Activated CD4-positive, alpha-beta T cell treated with anti-CD3 and anti-CD28 coated beads, Interleukin-10, Interleukin-2, amounts not matched to agents 100 ng/mL and 50 ng/mL, durations not matched to agents 16 hours and 8 hours (primary cell): ENCODE measurements around the gene P2RX1.
A peak's percentile ranks its signal among the peaks of the same experiment; 100 is the strongest.

ENCODE experiments used
- DNase-seq: peaks from one replicate; pipeline ENCODE4 v3.0.0-alpha.2; 2020

Gene P2RX1

GRCh38 chr17:3903051-3903825, 13.0 kb downstream of the P2RX1 start:
- no peak for DNase-seq

DNA sequence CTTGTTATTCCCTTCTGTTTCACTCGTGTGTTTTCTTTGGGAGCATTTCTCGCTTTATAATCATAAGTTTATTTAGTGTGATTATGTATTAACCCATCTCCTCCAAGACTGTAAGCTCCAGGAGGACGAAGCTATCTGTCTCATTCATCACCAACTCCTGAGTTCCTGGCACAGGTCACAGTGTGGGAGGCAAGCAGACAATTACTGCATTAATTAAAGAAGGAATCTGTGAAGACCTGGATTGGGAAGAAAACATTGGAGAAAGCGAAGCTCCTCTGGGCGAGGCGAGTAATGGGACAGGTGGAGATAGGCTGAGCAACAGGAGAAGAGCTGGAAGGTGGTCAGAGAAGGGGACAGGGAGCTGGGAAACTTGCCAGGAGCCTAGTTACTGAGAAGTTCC, 15.6 kb downstream of the P2RX1 start:
- DNase-seq, result no peak

- no peak for DNase-seq
These were observed 18.5 kb downstream of the P2RX1 start for GRCh38 chr17:3897731-3898130.

DNA sequence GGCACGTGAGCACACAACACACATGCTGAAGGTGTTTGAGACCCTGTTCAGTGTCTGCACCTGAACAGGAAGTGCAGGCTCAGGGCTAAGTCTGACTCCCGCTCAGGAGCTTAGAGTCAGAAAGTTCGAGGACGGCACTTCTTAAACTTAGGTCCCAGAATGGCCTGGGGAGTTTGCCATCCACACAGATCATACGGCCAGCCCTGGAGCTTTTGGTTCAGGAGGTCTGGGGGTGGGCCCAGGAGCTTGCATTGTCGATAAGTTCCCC, 19.4 kb downstream of the P2RX1 start:
- DNase-seq, result no peak

DNA sequence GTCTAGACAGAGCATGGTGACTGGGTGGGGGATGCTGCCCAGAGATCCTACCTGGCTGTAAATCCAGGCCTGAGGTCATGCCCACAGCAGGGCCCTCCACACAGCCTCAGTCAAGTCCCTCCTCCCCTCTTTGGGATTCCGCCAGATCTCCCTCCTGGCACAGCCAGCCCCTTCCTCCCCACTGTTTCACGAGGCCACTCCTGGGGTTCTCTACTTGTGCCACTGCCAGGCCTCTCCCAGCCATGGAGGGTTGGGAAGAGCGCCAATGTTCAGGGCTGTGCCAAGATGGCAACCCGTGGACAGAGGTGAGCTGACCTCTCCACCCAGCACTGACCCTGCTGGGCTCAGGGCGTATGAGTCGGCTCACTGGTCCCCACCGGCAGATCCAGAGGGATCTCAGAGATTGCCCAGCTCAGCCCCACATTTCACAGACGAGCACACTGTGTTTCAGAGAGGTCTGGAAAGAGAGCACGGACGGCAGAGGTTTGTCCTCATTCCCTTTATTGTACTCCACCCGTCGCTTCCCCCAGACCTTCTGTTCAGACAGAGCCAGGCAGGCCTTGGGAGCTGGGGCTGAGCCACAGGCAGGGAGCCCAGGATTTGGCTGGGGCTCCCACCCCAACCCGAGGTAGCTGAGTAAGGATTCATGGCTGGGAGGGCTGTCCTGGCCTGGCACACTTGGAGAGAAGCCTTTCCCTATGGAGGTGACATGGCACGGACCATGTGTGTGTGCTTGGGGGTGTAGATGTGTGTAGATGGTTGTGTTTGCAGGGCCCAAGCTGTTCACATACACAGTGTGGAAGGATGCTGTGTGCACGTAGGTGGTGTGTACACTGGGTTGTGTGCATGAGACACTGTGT, 19.9 kb downstream of the P2RX1 start:
- DNase-seq, result no peak

- no peak for DNase-seq
These were observed 20.9 kb downstream of the P2RX1 start for GRCh38 chr17:3895354-3895753.

DNA sequence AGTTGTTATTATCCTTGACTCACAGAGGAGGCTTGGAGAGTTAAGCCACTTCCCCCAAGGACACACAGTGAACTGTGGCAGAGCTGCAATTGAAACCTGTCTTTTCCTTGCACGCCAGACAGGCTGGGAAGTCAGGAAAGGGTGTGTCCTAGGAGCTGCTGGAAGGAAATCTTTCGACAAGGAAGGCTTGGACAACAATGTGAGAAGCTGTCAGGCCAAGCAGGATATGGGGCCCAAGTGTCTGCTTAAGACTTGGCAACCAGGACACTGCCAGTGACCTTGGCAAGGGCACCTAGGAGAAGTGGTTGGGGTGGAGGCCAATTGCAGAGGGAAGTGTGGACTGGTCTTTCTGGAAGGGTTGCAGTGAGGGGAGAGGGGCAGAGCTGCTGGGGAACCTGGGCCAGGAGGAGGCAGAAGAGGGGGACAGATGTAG, 21.3 kb downstream of the P2RX1 start:
- no peak for DNase-seq

DNA sequence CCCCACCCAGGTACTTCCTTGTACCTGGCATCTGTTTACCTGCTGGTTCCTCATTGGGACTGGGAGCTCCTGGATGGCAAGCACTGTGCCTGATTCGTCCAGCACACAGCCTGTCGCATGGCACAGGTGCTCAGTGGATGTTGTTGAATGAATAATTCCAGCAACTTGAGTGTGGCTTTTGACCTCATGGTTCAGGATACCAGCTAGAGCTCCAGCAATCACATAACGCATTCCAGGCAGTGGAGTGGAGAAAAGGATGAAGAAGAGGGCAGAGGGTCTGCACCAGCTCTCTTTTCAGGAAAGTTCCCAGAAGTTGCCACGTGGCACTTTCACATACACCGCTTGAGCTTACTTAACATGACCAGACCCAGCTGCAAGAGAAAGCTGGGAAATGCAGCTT, 22.1 kb downstream of the P2RX1 start:
- DNase-seq, result no peak

GRCh38 chr17:3893720-3894116, 22.5 kb downstream of the P2RX1 start:
- DNase-seq, result no peak

GRCh38 chr17:3893003-3893719, 23.1 kb downstream of the P2RX1 start, which contains the start of gene CAMKK1:
TSS of gene CAMKK1 (minus strand) at chr17:3893053. CDS start at chr17:3885687, 7,366 bp downstream.
- DNase-seq, result peak; percentile 94

- peak; percentile 60 for DNase-seq
These were observed 23.9 kb downstream of the P2RX1 start for GRCh38 chr17:3892095-3892998.

DNA sequence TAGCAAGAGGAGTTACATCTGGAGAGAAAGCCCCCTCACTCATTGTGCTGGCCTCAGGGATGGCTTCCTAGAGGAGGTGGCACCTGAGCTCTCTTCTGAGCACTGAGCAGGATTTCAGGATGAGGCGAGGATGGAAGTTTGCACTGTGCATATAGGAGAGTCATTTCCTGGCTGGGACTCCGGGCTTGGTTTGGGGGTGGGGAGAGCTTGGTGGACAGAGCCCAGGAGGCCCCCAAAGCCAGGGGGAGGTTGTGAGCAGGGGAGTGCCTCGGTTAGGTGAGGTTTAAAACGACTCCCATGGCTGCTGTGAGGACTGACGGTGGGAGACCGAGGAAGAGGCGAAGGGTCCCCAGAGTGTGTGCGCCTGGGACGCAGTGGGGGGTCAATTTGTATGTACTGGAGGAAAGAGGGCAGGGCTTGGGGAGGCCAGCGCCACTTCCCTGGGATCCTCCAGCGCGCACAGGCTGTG, 24.6 kb downstream of the P2RX1 start:
- DNase-seq, result no peak

DNA sequence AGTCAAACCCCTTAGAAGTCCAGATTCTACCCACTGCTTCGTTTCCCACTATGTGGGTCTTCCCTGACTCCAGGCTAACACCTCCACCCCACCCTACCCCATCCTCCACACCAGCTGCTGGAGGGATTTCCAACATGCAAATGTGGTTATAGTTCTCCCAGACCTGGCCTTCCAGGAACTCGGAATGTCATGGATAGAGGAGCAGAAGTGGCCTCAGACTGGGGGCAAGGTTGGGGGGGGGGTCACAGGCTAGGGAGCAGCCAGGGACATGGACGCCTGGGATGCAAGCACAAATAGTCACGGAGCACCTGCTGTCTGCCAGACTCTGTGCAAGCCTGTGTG, 25.4 kb downstream of the P2RX1 start:
- DNase-seq, result no peak

- DNase-seq, result no peak
These were observed 26.0 kb downstream of the P2RX1 start for GRCh38 chr17:3890082-3890877.

DNA sequence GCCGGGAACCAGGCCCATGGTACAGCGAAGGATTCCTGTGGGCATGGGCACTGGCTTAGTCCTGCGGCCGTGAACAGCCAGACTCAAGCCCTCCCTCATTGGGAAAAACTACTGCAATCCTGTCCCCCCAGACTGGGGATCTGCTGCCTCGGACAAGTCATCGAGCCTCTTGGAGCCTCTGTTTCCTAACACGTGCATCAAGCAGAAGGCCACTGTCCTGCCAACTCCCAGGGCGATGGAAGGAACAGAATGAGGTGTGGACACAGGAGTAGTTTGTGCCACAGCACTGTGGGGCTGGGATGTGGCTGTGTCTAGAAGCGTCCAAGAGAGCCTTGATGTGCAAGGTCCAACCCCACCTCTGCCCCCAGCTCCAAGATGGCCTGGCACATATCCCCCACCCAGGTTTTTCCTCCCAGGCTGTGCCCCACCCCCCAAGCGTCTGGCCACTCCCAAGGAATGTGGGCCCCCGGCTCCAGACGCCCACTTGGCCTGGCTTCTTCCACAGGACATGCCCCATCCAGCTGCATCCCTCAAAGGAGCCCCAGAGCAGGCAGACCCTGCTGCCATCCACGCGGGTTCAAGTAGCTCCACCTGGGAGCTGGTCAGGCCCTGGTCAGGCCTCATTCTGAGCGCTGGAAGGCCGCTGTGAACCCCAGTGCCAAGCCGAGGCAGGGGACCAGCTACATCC, 26.8 kb downstream of the P2RX1 start:
- no peak for DNase-seq

- no peak for DNase-seq
These were observed 27.7 kb downstream of the P2RX1 start for GRCh38 chr17:3888343-3889171.

DNA sequence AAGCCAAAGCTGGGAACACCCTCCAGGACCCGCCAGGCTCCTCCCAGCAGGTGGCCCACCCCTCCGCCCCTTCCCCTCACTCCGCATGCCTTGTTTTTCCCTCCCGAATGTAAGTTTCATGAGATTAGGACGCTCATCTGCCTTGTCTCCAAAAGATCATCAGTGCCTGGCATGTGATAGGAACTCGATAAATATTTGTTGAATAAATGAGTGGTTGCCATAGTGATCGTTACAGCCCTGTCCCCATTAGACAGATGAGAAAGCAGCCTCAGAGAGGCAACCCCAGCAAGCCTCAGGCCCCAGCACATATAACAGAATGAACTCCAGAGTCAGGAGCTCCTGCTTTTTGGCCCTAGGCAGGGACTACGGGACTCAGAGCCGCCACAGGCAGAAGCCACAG, 28.5 kb downstream of the P2RX1 start:
- no peak for DNase-seq

- no peak for DNase-seq
These were observed 28.9 kb downstream of the P2RX1 start for GRCh38 chr17:3887394-3887793.

DNA sequence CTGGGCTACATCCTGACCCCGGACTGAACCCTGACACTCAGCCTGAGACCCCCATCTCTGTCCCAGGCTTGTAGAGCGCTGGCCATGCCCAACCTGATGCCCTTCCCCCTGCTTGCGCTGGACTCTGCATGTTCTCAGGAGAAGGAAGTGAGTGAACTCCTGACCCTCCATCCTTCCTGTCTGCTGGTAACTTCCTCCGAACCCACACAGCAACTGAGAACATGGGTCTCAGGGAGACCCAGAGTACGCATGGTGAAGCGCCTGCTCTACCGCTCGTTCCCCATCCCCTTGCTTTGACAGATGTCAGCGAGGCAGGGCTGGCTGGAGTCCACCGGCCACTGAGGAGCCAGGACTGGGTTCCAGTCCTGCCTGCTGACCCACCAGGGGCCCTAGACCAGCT, 29.5 kb downstream of the P2RX1 start:
- peak; percentile 24 for DNase-seq

DNA sequence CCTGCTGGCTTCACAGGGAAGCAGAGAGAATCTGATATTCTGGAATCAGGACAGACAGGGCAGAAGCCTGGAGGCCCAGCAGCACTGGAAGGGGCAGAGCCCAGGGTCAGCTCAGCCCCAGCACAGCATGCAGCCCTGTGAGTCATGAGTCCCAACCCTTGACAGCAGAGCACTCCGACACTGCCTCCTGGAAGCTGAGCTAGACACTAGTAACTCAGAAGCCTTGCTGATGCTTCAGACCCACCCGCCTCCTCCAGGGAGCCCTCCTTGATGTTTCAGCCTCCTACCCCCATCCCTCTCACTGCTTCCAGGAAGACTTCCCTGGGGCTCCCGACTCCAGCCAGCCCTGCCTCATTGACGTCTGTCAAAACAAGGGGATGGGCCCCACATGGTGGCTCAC, 30.3 kb downstream of the P2RX1 start:
- DNase-seq, result no peak
